Body of pancreas (tissue), 4 donors: ENCODE measurements around the gene CAMTA1. TPM values are rescaled to one million over a fixed set of nuclear protein-coding genes. Genes with fewer than 3 reads are reported as not detected.

Experiments
- ATAC-seq: fragments of 150-250 bp; one replicate; pipeline ENCODE4 v1.9.1; 2016
- DNase-seq, 4 donors: peaks; one replicate each; pipeline ENCODE4 v3.0.0-alpha.2; 2019
- H3K27ac ChIP-seq, 4 donors: fragments of 200-600 bp; sonication (generic); 1 replicate in 3 of 4; 2 replicates in 1 of 4; pipeline versions ENCODE4 v1.5.1 to v1.6.1; 2016 to 2019; ENCODE audit warnings: mild to moderate bottlenecking in 1 of 4, mixed read lengths in 1 of 4, moderate library complexity in 1 of 4
- H3K27me3 ChIP-seq, 2 donors: fragments of 200-600 bp; sonication (generic); one replicate each; pipeline ENCODE4 v1.6.0; 2016; ENCODE audit warnings: mild to moderate bottlenecking in 1 of 2
- H3K36me3 ChIP-seq, 2 donors: fragments of 200-600 bp; sonication (generic); replicated peaks in 1 of 2; 2 replicates each; pipeline ENCODE4 v1.5.1; 2016; ENCODE audit warnings: low read depth in 2 of 2; ENCODE audit not compliant: insufficient read depth in 1 of 2
- H3K4me1 ChIP-seq: fragments of 200-600 bp; sonication (generic); one replicate; pipeline ENCODE4 v1.6.0; 2016
- H3K4me3 ChIP-seq, 2 donors: fragments of 200-600 bp; sonication (generic); 1 replicate in 1 of 2; 2 replicates in 1 of 2; pipeline ENCODE4 v1.5.1; 2016 to 2019
- H3K9me3 ChIP-seq, 3 donors: fragments of 200-600 bp; sonication (generic); 1 replicate in 2 of 3; 2 replicates in 1 of 3; pipeline ENCODE4 v1.5.1; 2016
- POLR2A ChIP-seq, 3 donors: fragments of 450-650 bp; IDR thresholded peaks; one replicate each; pipeline ENCODE4 v1.6.1; 2016; ENCODE audit warnings: antibody characterized with exemption in 3 of 3, mild to moderate bottlenecking in 2 of 3
- WGBS, 2 donors: methylation state at CpG; one replicate each; pipeline ENCODE4 v1.1.5; 2017; 5-methylcytosine and 5-hydroxymethylcytosine counted together
- intact Hi-C: fragments of 100-400 bp; cut with DNase I; formaldehyde crosslinking; loops from one replicate; pipeline ENCODE4 v1.15.1; 2023
- total RNA-seq, 2 donors: library from RNA; depleted of rRNA; stranded (reverse); fragments of >200 nt; gene quantifications; one replicate each; pipeline ENCODE4 v1.1.0, GENCODE V29; 2016
- TF ChIP-seq, protein P1 (sequence below), 7 experiments: fragments of 450-650 bp in 4 of 7; fragments of 200-600 bp in 3 of 7; sonication (generic) in 3 of 7; IDR thresholded peaks; one replicate each; pipeline ENCODE4 v1.5.1; 2016 to 2019; ENCODE audit warnings: antibody characterized with exemption in 7 of 7

The CAMTA1 gene
- total RNA-seq, 2 donors from 2014 or later: 36.3 to 59.7 TPM

DNA sequence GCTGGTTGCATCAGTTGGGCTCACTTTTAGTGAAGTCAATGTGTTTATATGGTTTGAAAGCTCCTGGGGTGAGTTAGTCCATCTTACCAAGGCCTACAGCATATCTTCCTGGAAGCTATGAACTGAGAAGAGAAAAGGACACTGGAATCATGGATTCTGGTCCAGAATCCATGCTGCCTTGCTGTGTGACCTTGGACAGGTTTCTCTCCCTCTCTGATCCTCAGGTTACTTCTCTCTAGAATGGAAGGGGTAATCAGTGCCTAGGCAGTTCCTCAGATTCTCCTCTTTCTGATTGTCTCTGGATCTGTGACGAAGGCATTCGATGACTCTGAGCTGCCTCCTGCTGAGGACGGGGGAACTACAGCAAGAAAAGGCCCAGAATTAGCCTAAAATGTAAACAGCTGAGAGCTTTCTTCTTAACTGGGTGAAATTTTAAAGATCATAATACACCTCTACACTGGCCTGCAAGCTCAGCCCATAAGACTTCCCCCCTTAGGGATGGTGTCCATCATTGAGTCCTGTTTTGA lies 560.9 kb downstream of the CAMTA1 start:
- Histone ChIP-seq H3K4me1 (peaks cover 5% of the 10 kb centered on the region), H3K4me3 (no peak overlapping the region), H3K27ac (no peak overlapping the region), H3K27me3 (no peaks in the 10 kb centered on the region), H3K9me3 (no peaks in the 10 kb centered on the region), H3K36me3 (no peaks in the 10 kb centered on the region)
- ATAC-seq: no peak
- intact Hi-C loops: no loop called here
- TF ChIP-seq, protein P1, sequence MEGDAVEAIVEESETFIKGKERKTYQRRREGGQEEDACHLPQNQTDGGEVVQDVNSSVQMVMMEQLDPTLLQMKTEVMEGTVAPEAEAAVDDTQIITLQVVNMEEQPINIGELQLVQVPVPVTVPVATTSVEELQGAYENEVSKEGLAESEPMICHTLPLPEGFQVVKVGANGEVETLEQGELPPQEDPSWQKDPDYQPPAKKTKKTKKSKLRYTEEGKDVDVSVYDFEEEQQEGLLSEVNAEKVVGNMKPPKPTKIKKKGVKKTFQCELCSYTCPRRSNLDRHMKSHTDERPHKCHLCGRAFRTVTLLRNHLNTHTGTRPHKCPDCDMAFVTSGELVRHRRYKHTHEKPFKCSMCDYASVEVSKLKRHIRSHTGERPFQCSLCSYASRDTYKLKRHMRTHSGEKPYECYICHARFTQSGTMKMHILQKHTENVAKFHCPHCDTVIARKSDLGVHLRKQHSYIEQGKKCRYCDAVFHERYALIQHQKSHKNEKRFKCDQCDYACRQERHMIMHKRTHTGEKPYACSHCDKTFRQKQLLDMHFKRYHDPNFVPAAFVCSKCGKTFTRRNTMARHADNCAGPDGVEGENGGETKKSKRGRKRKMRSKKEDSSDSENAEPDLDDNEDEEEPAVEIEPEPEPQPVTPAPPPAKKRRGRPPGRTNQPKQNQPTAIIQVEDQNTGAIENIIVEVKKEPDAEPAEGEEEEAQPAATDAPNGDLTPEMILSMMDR (IDR thresholded peaks at IDR 0.05): no peak
- TF ChIP-seq POLR2A (IDR thresholded peaks at IDR 0.05): no peak
- DNase-seq: no peak
- 94 to 96% methylated on average over 3 of the region's 3 CpGs for WGBS, 2 donors

DNA sequence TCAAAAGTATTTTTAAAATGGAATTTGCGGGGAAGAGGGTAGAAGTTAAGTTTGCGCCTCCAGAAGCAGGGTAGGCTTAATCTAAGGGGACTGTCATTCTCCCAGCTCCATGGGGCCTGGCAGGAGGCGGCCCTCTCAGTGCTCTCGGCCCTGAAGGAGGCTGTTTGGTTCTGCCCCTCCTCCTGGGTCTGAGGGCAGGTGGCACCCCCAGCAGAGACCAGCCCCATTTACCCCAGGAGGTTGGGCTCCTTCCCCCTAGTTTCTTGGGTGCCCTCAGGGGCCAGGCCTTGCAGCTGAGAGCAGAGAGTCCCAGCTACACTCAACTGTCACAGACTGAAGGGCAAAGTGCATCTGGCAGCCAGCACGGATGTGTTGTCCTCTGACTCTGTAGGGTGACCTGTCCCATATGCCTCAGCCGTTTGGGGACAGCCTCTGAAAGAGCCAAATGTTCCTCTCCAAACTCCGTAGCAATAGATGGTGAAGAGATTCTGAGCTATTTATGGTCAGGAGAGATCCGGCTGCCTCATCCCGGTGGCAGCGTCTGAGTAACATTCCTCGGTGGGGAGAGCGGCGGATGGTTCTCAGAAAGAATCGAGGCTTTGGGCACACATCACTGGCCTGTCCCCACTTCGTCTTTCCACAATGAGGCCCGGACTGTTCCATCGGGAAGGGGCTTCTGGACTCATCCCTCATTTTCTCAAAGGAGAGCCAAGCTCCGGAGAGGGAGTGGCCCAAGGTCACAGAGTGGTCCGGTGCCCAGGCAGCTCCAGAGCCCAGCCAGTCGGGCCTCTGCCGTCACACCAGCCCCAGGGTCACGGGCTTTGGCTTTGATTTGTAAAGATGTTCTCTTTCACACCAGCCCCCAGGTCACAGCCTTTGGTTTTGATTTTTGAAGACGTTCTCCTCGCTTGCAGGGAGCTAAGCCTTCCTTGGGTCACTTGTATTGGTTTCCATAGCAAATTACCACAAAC lies 561.6 kb downstream of the CAMTA1 start:
- intact Hi-C loops: no loop called here
- DNase-seq (no peak), ATAC-seq (no peak)
- TF ChIP-seq, protein P1 (IDR thresholded peaks at IDR 0.05): no peak
- no peak for TF ChIP-seq POLR2A (IDR thresholded peaks at IDR 0.05)
- H3K36me3 ChIP-seq: no peaks in the 10 kb centered on the region
- no peak overlapping the region for H3K27ac ChIP-seq
- WGBS, 2 donors: 77 to 79% methylated on average over 18 to 24 of the region's 24 CpGs
- no peaks in the 10 kb centered on the region for H3K9me3 ChIP-seq
- no peak overlapping the region for H3K4me3 ChIP-seq
- no peaks in the 10 kb centered on the region for H3K4me1 ChIP-seq
- no peaks in the 10 kb centered on the region for H3K27me3 ChIP-seq

DNA sequence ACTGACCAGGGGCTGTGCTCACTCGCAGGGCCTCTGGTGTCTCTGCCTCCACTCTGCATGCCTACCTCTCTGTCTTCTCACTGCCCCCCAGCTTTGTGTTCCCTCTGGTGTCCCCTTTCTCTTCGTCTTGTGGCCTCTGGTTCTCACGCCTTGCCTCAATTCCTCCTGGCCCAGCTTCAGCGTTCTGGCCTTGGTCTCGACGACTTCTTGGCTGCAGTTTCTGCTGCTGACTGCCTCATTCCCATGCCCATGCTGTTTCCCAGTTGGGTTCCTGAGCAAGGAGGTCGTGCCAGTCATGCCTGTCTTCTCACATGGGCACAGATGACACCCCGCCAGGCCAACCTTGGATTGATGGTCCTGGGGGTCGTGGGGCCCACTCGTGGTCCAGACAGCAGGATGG lies 562.8 kb downstream of the CAMTA1 start:
- Histone ChIP-seq H3K4me3 (no peak overlapping the region), H3K4me1 (no peaks in the 10 kb centered on the region), H3K36me3 (no peaks in the 10 kb centered on the region), H3K27me3 (no peaks in the 10 kb centered on the region), H3K9me3 (no peaks in the 10 kb centered on the region), H3K27ac (no peak overlapping the region)
- ATAC-seq (no peak), DNase-seq (peak in 1 of 4 donors; percentile 27)
- 32 to 52% methylated on average over 10 of the region's 10 CpGs for WGBS, 2 donors
- TF ChIP-seq, protein P1 (IDR thresholded peaks at IDR 0.05): no peak
- TF ChIP-seq POLR2A (IDR thresholded peaks at IDR 0.05): no peak
- intact Hi-C loops: no loop called here

DNA sequence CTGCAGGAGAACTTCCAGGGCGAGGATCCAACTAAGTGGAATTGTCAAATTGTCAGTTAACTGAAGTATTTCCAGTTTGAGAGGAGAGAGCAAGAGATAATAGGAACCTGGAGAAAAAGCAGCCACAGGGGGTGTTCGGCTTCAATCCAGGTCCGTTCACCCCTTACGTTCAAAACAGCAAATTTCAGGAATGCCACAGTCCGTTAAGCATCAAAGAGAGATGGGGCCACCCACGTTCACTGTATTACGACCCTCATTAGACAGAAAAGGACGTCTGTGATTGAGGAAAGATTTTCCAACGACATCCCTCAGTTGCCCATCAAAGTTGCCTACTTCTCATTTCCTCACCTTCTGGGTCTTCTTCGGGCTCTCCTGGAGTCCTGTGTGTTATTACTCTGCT lies 563.3 kb downstream of the CAMTA1 start:
- Histone ChIP-seq H3K4me1 (no peaks in the 10 kb centered on the region), H3K27ac (no peak overlapping the region), H3K9me3 (no peaks in the 10 kb centered on the region), H3K4me3 (no peak overlapping the region), H3K27me3 (no peaks in the 10 kb centered on the region), H3K36me3 (no peaks in the 10 kb centered on the region)
- DNase-seq (no peak), ATAC-seq (no peak)
- WGBS, 2 donors: 76 to 79% methylated on average over 10 of the region's 10 CpGs
- TF ChIP-seq POLR2A (IDR thresholded peaks at IDR 0.05): no peak
- TF ChIP-seq, protein P1 (IDR thresholded peaks at IDR 0.05): no peak
- intact Hi-C loops: no loop called here
